ENCODE data around the gene LINGO3.

Gene LINGO3

DNA sequence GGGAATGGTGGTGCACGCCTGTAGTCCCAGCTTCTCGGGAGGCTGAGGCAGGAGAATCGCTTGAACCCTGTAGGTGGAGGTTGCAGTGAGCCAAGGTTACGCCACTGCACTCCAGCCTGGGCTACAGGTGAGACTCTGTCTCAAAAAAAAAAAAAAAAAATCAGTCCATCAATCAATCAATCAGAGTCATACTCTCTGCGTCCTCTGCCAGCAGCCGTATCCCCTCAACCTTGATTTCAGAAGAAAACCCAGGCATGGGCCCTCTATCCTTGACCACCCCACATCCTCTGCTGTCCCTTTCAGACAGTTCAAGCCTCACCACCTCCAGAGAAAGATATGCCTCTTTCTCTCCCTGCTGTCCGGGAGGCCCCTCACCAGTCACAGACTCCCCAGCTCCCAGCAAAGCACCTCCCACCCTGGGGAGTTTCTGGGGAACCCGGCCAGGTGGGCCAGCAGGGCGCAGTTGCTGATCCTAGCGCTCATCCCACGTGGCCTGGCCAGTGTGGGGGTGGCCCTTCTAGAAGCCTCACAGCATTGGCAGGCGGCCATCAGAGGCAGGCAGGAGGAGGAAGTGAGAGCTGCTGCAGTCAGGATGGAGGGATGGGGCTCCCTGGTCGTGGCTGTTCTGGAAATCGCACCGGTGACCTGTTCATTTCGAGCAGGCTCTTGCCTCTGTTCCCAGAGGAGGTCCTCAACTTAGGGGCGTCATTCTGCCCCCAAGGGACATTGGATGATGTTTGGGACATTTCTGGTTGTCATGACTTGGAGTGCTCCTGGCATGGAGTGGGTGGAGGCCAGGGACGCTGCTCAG is 41.6 kb downstream of the LINGO3 start:
- DNase-seq (ENCODE audit: low read depth in 2 of 2), result no peak

DNA sequence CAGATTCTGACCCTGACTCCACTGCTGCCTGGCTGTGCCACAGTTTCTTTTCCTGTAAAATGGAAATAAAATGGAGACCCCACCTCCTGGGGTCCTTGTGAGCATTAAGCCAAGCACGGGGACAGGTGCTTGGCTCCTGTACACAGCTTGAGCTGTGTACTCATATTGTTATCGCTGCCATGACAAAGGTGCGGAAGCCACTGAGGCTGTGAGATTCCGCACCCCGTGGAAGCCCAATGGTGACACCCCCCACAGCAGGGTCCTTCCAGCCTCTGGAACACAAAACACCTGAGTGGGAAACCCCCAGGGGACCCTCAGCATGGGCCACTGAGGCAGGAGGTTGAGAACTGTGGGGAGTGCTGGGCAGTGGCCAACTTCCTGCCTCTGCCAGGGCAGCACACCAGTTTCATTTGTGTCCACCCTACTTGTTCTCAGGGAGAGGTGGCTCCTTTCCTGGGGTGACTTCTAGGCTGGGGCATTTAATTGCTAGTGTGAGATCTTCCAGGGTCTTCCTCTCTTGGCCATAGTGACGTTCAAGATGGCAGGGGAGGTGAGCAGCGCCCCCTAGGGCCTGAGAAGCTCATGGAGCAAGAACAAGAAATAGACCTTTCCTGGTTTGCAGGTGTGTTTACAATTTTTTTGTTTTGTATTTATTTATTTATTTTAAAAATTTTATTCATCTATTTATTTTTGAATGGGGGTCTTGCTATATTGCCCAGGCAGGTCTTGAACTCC is 46.3 kb downstream of the LINGO3 start:
- DNase-seq (ENCODE audit: low read depth in 2 of 2), result no peak

DNA sequence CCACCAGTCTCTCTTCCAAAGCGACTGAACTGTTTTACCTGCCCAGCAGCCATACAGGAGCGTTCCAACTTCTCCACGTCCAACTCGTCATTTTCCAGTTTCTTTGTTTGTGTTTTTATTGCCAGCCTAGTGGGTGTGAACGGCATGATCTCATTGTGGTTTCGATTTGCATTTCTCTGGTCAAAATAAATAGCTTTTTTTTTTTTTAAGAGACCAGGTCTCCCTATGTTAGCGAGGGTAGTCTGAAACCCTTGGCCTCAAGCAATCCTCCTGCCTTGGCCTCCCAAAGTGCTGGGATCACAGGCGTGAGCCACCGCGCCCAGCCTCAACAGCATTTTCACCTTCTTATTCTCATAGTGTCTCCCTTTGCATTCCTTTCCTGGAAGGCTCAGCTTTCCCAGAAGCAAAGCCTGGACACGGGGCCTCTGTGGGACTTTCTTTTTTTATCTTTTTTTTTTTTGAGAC is 47.6 kb downstream of the LINGO3 start:
- DNase-seq (ENCODE audit: low read depth in 2 of 2), result no peak

DNA sequence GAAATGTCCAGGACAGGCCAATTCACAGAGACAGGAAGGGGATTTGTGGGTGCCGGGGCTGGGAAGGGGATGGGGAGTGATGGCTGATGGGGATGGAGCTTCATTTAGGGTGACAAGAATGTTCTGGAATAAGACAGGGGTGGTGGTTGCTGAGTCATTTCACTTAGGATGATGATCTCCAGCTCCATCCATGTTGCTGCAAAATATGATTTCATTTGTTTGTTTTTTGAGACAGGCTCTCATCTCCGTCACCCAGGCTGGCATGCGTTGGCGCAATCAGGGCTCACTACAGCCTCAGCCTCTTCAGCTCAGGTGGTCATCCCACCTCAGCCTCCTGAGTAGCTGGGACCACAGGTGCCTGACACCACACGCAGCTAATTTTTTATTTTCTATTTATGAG is 48.6 kb downstream of the LINGO3 start:
- no peak for DNase-seq (ENCODE audit: low read depth in 2 of 2)

Data from activated CD4-positive, alpha-beta T cell treated with anti-CD3 and anti-CD28 coated beads for 24 hours (primary cell).